Upper lobe of right lung (tissue), 1 donor: ENCODE data around the gene CRMP1. TPM values are rescaled to one million over a fixed set of nuclear protein-coding genes. Genes with fewer than 3 reads are reported as not detected.

ENCODE experiments used
- ATAC-seq: fragments of 200-7000 bp; cut with Tn5 transposase; one replicate; pipeline ENCODE4 v1.9.1; 2020; ENCODE audit warnings: mild to moderate bottlenecking, moderate library complexity
- DNase-seq: peaks from one replicate; pipeline ENCODE4 v3.0.0-alpha.2; 2020
- H3K27ac ChIP-seq: fragments of 200-600 bp; one replicate; pipeline ENCODE4 v1.8.0; 2022
- H3K27me3 ChIP-seq: fragments of 200-600 bp; one replicate; pipeline ENCODE4 v1.8.0; 2022; ENCODE audit warnings: mild to moderate bottlenecking
- H3K36me3 ChIP-seq: fragments of 200-600 bp; one replicate; pipeline ENCODE4 v1.8.0; 2022
- H3K4me1 ChIP-seq: fragments of 200-600 bp; one replicate; pipeline ENCODE4 v1.8.0; 2022
- H3K4me3 ChIP-seq: fragments of 200-600 bp; one replicate; pipeline ENCODE4 v1.8.0; 2022; ENCODE audit warnings: mild to moderate bottlenecking
- H3K9me3 ChIP-seq: fragments of 200-600 bp; one replicate; pipeline ENCODE4 v1.8.0; 2022
- intact Hi-C: fragments of 100-400 bp; cut with DNase I; formaldehyde crosslinking; loops from one replicate; pipeline ENCODE4 v1.11.0; 2022
- long read RNA-seq: library from polyadenylated mRNA; unstranded; transcript quantifications from one replicate; pipeline ENCODE4 v2.0.0, GENCODE V29; 2021
- total RNA-seq: library from RNA; stranded (reverse); fragmentation: NEBNext Ultra II Directional; extraction: Animal tissue kit (Norgen Biotek cat#: 25700); gene quantifications from one replicate; pipeline ENCODE4 v1.2.1, GENCODE V29; 2021
- TF ChIP-seq, protein P1 (sequence below): fragments of 200-600 bp; IDR thresholded peaks from one replicate; pipeline ENCODE4 v1.8.0; 2022; ENCODE audit warnings: antibody characterized with exemption
- donor health status: DM: no; HTN: yes; CAD: no; lungs with severe emphysema.

CRMP1 gene
- 6.1 TPM for total RNA-seq
- long read RNA-seq, transcript CRMP1-202 (14 exons, 2,911 nt) = major isoform, 23 of 37 reads
- long read RNA-seq, partial matches to known transcripts = 8 of 37 reads
- long read RNA-seq, other reads (novel, unspliced or antisense) = 6 of 37 reads

DNA sequence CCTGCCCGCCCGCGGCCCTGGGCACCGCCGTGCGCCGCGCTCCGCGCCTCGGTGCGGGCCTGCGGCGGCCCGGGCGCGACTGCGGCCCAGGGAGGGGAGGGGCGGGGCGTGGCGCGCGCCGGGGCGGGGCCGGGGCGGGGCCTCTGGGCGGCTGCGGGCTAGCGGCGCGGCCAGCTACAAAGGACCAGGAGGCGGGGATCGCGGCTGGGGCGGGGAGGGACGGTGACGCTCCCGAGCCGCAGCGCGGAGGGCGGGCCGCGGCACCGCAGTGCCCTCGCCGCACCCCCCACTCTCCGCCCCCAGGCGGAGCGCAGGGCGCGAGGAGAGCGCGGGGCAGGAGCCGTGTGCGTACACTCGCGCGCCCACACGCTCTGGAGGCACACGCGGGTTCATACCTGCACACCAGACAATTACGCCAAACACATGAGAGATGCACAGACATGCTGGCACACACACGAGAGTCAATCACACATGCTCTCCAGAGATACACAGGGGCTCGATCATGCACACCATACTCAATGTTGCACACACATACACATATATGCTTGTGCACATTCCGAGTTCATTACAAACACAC lies at the start of gene CRMP1:
TSS of gene CRMP1 (minus strand) at position 83 of the 577 bp plus-strand sequence. CDS start 117 bp downstream, outside the sequence.
- intact Hi-C loops = no loop called here
- DNase-seq (no peak), ATAC-seq (peak; percentile 59)
- TF ChIP-seq, protein P1, sequence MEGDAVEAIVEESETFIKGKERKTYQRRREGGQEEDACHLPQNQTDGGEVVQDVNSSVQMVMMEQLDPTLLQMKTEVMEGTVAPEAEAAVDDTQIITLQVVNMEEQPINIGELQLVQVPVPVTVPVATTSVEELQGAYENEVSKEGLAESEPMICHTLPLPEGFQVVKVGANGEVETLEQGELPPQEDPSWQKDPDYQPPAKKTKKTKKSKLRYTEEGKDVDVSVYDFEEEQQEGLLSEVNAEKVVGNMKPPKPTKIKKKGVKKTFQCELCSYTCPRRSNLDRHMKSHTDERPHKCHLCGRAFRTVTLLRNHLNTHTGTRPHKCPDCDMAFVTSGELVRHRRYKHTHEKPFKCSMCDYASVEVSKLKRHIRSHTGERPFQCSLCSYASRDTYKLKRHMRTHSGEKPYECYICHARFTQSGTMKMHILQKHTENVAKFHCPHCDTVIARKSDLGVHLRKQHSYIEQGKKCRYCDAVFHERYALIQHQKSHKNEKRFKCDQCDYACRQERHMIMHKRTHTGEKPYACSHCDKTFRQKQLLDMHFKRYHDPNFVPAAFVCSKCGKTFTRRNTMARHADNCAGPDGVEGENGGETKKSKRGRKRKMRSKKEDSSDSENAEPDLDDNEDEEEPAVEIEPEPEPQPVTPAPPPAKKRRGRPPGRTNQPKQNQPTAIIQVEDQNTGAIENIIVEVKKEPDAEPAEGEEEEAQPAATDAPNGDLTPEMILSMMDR = no peak
- Histone ChIP-seq H3K4me1 (peaks cover 5% of the 10 kb centered on the region), H3K36me3 (no peaks in the 10 kb centered on the region), H3K9me3 (no peaks in the 10 kb centered on the region), H3K27ac (no peak within 1 kb of the TSS), H3K4me3 (no peak within 1 kb of the TSS), H3K27me3 (peaks cover 59% of the 10 kb centered on the region)

DNA sequence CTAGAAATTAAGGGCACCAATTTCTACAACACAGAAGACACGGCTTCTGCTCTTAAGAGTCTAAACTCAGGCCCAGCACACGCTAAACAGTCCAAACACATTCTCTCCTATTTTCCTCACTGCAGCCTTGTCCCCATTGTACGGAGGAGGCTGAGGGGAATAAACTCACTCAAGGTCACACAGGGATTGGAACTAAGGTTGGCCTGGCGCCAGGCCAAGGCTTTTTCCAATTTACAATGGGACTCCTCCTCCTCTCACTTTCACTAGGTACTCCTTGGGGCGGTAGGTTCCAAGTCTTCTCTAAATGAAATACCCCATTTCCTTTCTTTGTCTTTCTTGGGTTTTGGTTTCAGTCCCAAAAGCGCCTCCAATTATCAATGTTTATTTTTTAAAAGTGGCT lies 48.7 kb upstream of the CRMP1 start:
- no peak for ATAC-seq
- H3K9me3 ChIP-seq = no peaks in the 10 kb centered on the region
- H3K4me3 ChIP-seq = no peak overlapping the region
- no peaks in the 10 kb centered on the region for H3K4me1 ChIP-seq
- DNase-seq = peak; percentile 25
- no peaks in the 10 kb centered on the region for H3K36me3 ChIP-seq
- H3K27ac ChIP-seq = no peak overlapping the region
- intact Hi-C loops = no loop called here
- TF ChIP-seq, protein P1 = no peak
- H3K27me3 ChIP-seq = no peaks in the 10 kb centered on the region

DNA sequence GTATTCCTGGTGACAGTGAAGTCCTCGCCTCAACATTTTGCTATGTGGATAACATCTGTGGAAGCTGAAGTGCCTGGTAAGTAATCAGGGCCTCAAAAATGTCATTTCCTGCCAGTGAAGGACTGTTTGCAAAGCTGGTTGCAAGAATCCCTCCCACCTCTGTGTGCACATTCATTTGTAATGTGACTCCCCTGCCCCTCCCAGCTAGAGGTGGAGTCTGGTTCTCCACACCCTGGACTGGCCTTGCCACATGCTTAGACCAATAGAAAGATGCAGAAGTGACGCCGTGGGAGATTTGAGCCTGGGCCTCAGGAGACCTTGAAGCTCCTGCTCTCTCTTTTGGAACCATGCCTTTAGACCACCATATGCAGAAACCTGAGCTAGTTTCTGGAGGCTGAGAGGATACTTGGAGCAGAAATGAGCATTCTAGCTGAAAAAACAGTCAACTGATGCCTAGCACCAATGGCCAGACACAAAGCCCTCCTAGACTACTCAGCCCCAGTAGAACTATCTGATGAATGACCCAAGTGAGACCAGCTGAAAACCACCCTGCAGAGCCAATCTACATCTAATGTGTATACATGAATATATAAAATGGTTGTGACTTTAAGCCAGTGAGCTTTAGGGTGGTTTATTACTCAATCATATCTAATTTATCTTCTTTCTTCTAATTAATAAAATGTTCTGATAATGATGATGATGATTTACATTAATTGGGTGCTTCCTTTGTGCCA lies 47.8 kb upstream of the CRMP1 start:
- no peak overlapping the region for H3K4me3 ChIP-seq
- TF ChIP-seq, protein P1 = no peak
- H3K36me3 ChIP-seq = no peaks in the 10 kb centered on the region
- intact Hi-C loops = no loop called here
- no peak overlapping the region for H3K27ac ChIP-seq
- DNase-seq (peak; percentile 38), ATAC-seq (peak; percentile 82)
- H3K27me3 ChIP-seq = no peaks in the 10 kb centered on the region
- no peaks in the 10 kb centered on the region for H3K9me3 ChIP-seq
- no peaks in the 10 kb centered on the region for H3K4me1 ChIP-seq

DNA sequence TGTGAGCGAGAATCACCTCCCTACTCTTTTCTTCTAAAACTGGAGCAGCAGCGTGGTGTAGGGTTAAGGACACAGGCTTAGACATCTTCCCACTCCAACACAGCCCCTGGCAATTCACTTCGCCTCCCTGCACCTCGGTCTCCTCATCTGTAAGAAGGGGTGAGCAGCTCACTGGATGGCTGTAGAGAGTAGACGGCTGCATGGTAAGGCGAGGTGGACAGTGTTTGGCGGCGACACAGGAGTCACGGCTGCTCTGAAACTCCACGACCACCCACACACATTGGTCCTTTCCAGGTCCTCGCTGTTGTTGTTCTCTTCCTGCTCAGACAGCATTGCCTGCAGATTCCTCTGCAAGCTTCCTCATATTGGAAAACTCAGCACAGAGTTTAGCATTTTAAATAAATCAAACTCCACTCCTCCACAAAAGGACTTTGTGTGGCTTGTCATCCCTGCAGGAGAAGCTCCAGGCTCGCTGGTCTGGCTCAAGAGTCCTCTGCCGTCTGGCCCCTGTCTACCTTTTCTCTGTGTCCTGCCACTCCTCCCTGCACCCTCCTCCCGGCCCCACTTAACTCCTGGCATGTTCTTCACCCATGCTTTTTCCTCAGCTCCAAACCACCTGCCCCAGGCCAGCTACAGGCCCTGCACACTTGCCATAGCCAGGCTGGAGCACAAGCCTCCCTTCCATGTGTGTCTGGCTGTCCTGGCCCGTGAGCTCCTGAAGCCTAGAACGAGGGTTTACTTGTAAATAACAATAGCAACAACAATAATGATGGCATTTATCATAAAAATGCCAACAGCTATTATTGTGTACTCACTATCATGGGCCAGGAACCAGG lies 41.3 kb upstream of the CRMP1 start:
- no peaks in the 10 kb centered on the region for H3K9me3 ChIP-seq
- H3K27ac ChIP-seq = no peak overlapping the region
- ATAC-seq (no peak), DNase-seq (no peak)
- no peaks in the 10 kb centered on the region for H3K36me3 ChIP-seq
- no peaks in the 10 kb centered on the region for H3K4me1 ChIP-seq
- TF ChIP-seq, protein P1 = no peak
- intact Hi-C loops = no loop called here
- H3K27me3 ChIP-seq = peaks cover 5% of the 10 kb centered on the region
- no peak overlapping the region for H3K4me3 ChIP-seq

DNA sequence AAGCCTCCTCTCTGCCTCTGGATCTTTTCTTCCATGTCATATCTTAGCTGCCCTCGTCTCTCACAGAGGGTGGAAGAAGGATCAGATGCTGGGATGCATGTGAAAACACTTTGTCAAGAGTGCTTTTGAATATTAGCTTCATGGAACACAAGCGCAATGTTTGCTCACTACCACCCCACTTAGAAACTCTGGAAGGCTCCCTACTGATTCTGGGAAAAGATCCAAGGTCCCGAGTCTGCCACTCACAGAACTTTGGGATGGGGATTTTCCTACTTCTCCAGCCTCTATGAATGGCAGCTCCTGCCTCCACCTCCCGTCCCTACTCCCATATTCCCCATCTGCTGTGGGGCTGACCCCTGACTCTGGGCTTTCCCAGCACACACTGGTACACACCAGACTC lies 40.2 kb upstream of the CRMP1 start:
- Histone ChIP-seq H3K4me3 (no peak overlapping the region), H3K27ac (no peak overlapping the region), H3K27me3 (peaks cover 5% of the 10 kb centered on the region), H3K9me3 (no peaks in the 10 kb centered on the region), H3K36me3 (no peaks in the 10 kb centered on the region), H3K4me1 (no peaks in the 10 kb centered on the region)
- intact Hi-C loops = no loop called here
- TF ChIP-seq, protein P1 = no peak
- ATAC-seq (peak; percentile 24), DNase-seq (no peak)
